A673 (cell line): ENCODE measurements around the gene SELENOV.

Experiments used
- CTCF ChIP-seq: fragments of 300-800, 200-600 bp; sonication (generic); conservative IDR thresholded peaks from 2 replicates; pipeline ENCODE4 v1.5.1; 2017; ENCODE audit warnings: low read depth, mild to moderate bottlenecking, antibody characterized with exemption, low read length, moderate library complexity, mixed read lengths
- EZH2 ChIP-seq: fragments of 200-600 bp; sonication (generic); IDR thresholded peaks from 2 replicates; pipeline ENCODE4 v1.6.1; 2017; ENCODE audit warnings: borderline replicate concordance, low read depth, mild to moderate bottlenecking, mixed read lengths, antibody characterized with exemption, low read length; ENCODE audit not compliant: poor library complexity, severe bottlenecking

DNA sequence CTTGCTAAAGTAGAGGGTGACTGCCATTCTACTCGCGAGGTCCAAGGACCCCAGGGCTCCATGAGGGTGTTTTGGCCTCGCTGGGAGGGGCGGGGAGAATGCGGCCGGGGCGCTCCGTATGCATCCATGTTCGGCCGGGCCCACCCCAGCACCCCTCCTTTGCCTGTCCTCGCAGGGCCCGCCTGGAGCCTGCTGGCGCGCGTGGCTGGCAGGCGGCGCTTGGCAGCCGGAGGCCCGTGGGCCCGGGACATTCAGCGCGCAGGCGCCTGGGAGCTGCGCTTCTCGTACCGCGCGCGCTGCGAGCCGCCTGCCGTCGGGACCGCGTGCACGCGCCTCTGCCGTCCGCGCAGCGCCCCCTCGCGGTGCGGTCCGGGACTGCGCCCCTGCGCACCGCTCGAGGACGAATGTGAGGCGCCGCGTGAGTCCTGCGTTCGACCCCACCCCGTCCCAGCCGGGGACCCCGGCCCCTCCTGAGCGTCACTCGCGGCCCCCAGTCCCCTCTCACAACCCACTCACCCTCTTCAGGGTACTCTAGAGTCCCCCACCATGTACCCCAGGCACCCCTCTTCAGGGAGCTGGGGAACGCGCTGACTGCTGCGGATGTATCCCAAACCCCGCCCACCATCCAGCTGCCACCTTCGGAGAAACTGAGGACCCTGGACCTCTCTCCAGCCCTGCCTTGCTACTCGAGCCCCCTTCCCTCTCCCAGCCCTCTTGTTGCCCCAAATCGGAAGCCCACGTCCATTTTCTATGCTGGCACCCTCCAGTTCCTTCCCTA is 12.1 kb upstream of the SELENOV start:
- peak; percentile 66 for TF ChIP-seq CTCF
- no peak for TF ChIP-seq EZH2
